Measurements from ENCODE around the gene DST.

DNA sequence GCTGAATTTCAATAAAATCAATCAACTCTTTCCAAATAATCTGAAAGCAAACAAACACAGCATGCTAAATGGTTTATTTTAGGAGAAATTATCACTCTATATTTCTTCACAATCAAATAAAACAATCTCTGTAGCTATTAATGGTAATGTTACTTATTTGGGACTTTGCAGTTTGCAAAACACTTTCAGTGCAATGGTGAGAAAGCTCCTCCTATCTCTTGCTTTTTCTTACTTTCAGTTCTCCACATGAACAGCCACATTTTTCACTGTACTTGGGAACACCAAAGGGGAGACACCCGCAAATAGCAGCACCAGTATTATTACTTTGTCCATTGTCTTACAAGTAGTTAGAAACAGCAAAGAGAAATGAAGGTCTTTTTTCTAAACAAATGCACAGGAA is 92.4 kb downstream of the DST start:
- TF ChIP-seq ZNF274 (IDR thresholded peaks at IDR 0.05; ENCODE audit: low read depth, low read length) (no peak), SUZ12 (IDR thresholded peaks at IDR 0.05; ENCODE audit: extremely low read depth, insufficient read depth, insufficient read length) (no peak), YY1 (IDR thresholded peaks at IDR 0.05; ENCODE audit: insufficient read depth, insufficient read length) (no peak)

All from NT2/D1 (cell line).